GM12864 (cell line): ENCODE results near the gene QSOX1.

Experiments used
- DNase-seq: peaks from one replicate; pipeline ENCODE4 v3.0.0-alpha.2; 2011; ENCODE audit warnings: low read depth
- H3K4me3 ChIP-seq: 2 replicates; pipeline ENCODE4 v1.5.1; 2011; ENCODE audit warnings: mild to moderate bottlenecking, low read depth, low read length, control low read depth
- CTCF ChIP-seq: IDR thresholded peaks from 2 replicates; pipeline ENCODE4 v1.5.1; 2011; ENCODE audit warnings: low read depth, mild to moderate bottlenecking, moderate library complexity, low read length, control low read depth, inconsistent platforms; ENCODE audit errors: missing control alignments

The QSOX1 gene

GRCh38 chr1:180234369-180235076 lies 79.9 kb downstream of the QSOX1 start:
- no peak overlapping the region for H3K4me3 ChIP-seq
- no peak for TF ChIP-seq CTCF
- DNase-seq: no peak

- no peak overlapping the region for H3K4me3 ChIP-seq
- no peak for TF ChIP-seq CTCF
- DNase-seq: no peak
Observed at GRCh38 chr1:180235077-180235501, 80.4 kb downstream of the QSOX1 start.

DNA sequence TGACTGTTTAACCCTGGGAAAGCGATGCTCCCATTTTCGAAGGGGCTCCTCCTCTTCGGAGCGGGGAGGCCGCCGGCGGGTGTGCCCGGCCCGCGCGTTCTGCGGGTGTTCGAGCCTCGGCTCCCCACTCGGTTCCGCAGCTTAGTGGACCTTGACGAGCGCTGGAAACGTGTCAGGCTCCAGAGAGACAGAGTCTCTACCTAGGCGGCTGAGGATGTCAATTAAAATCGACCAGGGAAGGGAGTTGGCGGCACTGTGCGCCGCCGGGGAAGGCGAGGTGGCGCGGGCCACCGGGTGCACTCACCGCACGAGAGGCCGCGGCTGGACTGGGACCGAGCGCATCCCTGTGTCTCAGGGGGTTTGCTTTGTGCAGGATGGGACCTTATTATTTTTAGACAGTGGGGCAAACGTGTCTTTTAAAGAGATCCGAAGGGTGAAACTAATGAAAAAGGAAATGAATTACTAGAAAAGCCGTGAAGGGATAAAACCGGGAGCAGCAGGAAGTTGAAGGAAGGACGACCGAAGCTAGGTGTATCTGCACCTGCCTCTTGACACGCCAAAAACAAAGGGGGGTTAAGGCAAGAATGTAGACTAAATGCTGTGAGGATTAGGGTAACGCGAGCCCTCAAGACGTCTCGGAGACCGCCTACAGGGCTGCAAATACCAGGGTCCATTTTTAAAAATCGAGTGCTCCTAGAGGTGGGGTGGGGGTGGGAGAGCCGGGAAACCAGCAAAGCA lies 81.0 kb downstream of the QSOX1 start:
- TF ChIP-seq CTCF: no peak
- DNase-seq: no peak
- H3K4me3 ChIP-seq: no peak overlapping the region

- DNase-seq: no peak
- H3K4me3 ChIP-seq: no peak overlapping the region
- no peak for TF ChIP-seq CTCF
Observed at GRCh38 chr1:180236698-180237509, 82.2 kb downstream of the QSOX1 start.

DNA sequence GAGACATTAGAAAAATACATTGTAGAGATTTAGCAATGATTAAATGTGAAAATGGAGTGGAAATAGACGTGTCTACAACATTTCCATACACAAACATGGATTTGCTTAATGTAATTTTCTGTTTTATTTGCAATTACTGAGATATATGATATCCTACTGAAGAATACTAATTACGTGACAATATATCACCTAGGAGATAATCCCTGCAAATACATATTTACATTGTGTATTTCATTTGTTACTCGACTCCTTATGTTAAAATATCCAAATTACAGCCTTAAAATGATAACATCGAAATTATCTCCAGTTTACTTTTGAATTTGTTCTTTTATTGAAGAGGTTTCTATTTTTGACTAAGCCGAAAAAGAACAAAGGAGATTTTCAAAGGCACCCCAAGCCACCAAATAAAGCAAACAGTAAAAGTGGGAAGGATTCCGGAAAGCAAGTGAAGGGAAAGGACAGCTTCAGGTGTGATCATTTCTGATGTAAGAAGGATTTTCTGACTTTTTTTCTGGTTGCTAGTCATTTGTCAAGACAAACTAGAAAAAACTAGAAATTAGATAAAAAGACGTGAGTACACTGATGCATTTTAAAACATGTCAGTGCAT lies 83.3 kb downstream of the QSOX1 start:
- no peak overlapping the region for H3K4me3 ChIP-seq
- TF ChIP-seq CTCF: no peak
- no peak for DNase-seq

DNA sequence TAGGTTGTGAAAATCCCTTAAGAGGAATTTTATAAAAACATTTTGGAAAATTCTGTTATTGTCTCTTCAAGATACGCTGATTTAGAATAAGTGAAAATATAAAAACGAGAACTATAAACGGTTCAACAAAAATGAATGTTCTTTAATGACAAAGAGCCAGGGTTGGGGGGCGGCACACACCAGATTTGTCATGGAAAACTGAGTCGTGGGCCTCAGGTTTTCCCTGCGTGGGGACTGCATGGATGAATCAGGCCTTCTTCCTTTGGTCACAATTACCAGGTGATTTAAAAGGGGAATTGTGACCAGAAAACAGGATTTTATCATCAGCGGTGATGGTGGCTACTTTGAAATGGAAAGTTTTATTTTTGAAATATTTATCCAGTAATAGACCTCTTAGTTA lies 84.0 kb downstream of the QSOX1 start:
- TF ChIP-seq CTCF: no peak
- no peak overlapping the region for H3K4me3 ChIP-seq
- DNase-seq: no peak
